GM18868 (cell line): Measurements from ENCODE around the gene SLC16A9.

Experiments
- ATAC-seq: cut with Tn5 transposase; IDR thresholded peaks from one replicate; pipeline ENCODE4 v1.9.1; 2021; ENCODE audit warnings: mild to moderate bottlenecking, moderate library complexity; ENCODE audit not compliant: unreplicated experiment

Gene SLC16A9

DNA sequence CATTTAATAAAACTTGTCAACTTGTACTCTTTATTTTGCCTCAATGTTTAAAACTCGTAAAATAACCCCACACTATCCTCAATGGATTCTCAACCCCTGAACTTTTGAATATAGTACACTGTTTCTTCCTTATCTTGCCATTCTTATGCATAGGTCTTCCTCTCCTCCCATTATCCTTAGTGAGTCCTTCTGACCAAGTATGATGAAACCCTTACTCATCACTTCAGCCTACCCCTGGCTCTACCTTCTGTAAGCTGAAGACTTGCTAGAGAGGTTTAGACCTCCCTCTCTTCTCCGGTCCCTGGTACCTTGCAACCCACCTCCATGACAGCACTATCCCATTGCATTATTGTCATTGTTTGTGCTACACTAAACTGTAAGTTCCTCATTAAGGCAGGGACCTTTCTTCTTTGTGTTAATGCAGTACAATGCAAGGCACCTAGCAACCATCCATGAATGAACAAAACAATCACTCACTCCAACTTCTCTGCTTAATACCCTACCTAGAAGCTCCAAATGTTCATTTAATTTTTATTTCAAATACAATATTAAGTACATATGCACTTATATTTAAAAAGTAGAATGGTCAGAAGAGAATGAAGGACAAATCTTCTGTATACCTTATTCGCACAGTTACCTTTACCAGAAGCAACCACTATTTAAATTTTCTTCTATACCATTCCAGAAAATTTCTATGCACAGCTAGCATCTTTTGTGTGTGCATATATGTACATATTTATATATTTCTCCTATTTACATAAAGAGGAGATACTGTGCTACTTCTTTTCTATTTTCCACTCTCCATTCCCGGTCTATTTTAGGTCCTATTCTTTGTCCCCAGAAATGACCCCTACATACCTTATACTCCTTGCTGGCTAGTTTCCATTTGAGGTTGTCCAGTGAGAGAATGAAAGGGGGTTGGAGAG, 77.5 kb downstream of the SLC16A9 start:
- no peak for ATAC-seq

DNA sequence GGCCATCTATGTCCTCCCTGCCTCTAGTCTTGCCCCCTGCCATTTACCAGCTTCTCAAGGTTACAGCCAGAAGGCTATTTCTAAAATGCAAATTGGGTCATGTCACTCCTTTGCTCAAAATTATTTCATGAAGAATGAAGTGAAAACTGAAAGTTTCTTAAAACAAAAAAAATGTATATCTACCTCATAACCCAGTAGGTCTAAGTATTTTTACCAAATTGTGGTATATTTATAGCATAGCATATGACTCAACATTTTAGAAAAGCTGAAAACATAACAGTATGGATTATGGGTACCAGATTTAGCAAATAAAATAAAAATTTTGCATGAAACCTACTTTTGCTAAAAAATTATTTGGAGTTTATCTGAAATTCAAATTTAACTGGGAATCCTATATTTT, 78.4 kb downstream of the SLC16A9 start:
- peak; percentile 61 for ATAC-seq

DNA sequence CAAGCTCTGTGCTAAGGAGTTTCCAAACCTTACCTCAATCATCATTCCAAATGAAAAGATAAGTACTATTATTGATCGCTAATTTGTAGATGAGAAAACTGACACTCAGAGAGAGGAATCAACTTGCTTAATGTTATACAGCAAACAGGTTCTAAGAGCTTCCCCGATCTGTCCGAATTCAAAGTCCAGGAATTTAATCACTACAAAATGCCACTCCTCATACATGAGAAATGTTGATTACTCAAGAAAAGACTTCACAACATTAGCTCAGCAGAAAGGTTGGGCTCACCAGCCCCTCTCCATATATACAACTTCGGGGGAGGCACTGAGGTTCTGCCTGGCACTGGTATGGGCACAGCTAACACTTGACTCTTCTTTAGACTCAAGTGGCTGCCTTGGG, 80.7 kb downstream of the SLC16A9 start:
- ATAC-seq, result no peak

DNA sequence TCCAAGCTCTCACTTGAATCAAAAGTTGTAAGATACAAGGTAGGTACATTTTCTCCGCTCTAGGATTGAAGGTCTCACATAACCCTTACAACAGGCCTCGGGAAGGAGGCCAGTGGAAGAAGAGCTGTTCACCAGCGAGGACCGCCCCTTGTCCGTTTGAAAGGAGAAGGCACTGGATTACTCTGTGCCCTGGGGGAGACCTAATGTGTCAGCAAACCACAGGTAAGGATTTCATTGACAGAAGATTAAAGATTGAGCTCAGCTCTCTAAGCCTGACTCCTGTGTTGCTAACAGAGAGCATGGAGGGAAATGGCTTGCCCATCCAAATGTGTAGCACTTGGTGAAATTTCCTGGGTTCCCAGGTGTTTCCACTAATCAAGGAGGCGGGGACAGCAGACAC, 81.2 kb downstream of the SLC16A9 start:
- ATAC-seq, result no peak

DNA sequence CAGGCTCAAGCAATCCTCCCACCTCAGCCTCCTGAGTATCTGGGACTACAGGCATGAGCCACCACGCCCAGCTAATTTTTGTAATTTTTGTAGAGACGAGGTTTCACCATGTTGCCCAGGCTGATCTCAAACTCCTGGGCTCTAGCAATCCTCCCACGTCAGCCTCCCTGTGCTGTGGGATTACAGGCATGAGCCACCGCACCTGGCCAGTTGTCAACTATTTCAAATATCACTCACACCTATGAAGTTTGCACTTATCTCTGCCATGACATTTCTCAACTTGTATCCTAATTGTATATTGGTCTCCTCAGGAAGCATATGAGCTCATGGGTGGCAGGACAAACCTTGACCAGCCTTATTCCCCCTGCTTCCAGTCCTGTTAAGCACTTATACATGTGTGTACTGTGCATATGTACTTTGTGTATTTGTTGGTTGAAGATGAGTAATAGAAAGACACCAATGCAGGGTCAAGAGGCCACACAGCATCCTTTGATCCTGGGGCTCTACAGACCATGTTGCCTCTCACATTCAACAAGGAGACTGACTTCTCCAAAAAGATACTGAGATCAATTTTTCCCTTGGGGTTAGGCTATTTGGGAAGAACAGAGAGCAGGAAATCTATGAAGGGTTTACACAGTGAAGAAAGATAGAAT, 82.2 kb downstream of the SLC16A9 start:
- ATAC-seq, result no peak

DNA sequence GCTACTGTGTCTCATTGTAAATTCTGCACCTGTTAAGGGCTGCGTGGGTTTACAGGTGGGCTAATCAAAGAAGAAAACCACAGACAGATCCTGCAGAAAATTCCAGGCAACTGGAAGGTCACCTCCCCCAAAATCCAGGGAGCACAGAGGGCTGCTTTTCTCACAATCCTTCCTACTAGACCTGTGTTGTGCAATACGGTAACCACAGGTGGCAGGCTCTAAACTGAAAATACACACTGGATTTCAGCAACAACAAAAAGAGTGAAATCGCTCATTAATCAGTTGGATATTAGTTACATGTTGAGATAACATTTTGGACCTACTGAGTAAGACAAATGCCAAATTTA, 83.2 kb downstream of the SLC16A9 start:
- ATAC-seq, result no peak

DNA sequence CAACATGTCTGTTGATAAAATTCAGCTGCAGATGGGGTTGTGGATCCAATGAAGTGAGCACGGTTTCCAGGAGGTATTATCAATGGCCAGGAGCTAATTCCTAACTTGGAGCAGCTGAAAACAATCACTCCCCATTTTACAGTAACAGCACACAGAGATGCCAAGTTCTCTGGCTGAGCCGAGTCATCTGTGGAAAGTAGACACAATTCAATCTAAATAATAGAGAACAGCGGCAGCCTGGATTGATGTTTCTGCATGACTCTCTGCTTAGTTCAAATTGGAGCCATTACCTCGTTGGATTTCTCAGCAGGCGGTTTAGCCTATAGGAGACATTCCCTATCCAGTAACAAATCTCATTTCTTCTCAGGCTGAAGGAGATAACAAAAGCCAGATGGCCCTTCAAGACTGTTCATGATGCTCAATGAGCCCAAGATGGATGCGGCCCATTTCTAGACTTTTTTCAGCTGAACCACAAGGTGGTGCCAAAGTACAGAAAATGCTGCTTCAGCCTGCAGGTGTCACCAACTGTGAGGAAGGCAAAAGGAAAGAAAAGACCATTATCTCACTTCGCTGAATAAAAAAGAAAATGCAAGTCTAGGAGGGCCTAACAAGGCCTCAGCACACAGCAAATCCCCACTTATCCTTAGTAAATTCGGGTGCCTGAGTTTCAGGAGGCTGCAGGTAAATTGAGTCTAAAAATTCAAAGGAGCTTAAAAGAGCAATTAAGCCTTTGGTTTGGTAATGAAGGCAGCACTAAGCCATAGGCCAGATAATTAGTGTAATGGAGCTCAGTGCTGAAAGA, 83.7 kb downstream of the SLC16A9 start:
- ATAC-seq, result peak; percentile 89

DNA sequence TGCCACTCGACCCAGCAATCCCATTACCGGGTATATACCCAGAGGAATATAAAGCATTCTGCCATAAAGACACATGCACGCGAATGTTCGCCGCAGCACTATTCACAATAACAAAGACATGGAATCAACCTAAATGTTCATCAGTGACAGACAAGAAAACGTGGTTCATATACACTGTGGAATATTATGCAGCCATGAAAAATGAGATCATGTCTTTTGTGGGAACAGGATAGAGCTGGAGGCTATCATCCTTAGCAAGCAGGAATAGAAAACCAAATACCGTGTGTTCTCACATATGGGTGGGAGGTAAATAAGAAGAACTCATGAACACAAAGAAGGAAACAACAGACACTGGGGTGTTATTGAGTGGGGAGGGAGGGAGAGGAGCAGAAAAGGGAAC, 84.7 kb downstream of the SLC16A9 start:
- ATAC-seq, result no peak

DNA sequence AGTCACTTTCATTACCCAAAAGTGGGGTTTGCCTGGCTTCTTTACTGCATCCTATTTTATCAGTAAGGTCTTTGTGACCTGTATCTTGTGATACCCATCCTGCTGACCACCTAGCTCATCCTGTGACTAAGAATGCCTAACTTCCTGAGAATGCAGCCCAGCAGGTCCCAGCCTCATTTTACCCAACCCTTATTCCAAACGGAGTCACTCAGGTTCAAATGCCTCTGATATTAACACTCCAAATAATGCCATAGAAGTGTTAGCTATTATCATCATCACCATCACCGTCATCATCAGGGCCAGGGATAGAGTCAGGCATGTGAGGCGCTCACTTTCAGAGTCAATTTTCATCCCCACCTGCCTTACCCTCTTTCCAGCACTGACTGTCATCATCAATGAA, 85.5 kb downstream of the SLC16A9 start:
- ATAC-seq, result no peak

DNA sequence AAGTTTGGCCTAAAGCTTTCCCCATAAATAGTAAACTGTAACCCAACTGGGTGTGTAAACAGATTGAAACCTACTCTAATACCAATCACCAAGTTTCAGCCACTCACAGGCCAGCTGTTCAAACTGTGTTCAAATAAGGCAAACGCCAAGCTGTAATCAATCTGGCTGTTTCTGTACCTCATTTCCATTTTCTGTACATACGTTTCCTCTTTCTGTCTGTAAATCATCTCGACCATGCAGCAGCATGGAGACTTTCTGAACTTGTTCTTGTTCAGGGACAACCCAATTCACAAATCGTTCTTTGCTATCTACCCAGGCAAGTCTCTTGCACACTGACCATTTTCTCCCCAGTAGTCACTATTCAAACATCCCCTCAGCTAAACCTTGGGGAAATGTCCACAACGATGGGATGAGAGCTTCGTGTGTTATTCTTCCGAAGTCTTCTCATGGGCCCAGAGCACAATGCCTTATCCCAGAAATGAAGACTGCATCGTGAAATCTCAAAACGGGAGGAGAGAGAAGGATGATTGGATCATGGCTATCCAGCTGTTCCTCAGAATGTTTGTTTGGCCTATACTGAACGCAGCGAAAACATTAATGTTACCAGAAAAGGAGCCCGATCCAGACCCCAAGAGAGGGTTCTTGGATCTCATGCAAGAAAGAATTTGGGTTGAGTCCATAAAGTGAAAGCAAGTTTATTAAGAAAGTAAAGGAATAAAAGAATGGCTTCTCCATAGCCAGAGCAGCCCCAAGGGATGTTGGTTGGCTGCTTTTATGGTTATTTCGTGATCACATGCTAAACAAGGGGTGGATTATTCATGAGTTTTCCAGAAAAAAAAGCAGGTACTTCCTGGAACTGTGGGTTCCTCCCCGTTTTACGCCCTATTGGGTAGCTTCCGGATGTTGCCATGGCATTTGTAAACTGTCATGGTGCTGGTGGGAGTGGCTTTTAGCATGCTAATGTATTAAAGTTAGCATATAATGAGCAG, 86.2 kb downstream of the SLC16A9 start:
- no peak for ATAC-seq

DNA sequence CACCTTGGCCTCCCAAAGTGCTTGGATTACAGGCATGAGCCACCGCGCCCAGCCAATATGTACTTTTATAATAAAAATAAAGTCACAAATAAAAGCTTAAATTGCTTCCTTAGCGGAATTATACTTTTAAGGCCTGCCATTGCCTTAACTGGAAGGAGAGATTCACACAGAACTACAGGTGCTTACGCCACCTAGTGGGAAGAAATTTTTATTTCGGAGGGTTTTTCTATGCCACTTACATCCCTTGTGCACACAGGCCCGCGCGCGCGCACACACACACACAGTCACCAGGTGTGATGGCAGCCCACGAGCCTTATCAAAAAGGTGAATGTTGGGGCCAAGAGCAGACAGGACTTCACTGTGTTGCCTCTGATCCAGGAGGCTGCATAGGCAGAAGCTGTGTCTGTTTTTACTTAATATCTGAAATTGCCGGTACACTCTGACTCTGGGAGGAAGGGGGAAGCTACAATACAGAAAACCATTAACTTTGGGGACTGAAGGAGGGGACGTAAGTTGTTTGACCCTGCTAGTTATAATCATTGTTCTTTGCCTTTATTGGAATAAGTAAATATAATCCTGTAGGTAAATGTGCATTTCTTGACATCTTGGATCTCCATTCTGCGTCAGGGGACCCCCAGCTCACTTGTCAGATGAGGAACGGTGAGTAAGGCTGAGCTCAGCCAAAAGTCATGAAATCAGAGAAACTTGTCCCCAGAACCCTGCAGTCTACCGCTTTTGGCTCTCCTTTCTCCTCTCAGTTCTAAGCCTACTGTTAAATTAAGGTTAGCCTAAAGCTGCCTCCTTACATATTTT, 87.1 kb downstream of the SLC16A9 start:
- ATAC-seq, result peak; percentile 43

DNA sequence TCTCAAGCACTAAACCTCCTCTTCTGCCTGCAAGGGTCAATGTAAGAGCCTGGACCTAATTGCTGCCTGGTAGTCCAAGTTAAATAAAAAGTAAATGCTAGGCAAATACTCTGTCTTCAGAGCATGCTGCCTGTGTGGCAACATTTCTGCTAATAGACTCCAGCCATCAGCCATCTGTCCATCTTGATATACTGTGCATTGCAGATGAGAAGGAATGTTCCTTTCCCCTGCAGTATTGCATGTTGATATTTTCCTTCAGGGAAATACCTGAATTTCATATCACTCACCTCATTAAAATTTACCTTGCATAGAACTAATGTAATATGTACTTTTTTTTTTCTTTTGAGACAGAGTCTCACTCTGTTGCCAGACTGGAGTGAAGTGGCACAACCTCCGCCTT, 87.9 kb downstream of the SLC16A9 start:
- no peak for ATAC-seq

DNA sequence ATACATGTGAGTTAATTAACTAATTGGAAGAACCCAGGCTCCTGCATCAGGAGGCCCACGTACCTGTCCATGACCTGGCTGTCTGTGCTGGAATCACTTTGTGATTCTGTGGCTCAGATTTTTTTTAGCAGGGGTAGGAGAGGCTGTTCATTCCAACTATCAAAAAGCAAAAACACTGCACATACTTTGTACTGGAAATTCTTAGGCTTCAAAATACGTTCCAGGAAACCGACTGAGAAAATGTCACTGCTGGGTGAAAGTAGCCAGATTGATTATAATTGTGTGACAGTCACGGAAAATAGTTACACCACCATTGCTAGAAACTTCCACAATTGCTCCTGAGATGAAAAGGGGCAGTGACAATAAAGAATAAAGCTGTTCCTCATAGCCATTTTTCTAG, 91.0 kb downstream of the SLC16A9 start:
- no peak for ATAC-seq

DNA sequence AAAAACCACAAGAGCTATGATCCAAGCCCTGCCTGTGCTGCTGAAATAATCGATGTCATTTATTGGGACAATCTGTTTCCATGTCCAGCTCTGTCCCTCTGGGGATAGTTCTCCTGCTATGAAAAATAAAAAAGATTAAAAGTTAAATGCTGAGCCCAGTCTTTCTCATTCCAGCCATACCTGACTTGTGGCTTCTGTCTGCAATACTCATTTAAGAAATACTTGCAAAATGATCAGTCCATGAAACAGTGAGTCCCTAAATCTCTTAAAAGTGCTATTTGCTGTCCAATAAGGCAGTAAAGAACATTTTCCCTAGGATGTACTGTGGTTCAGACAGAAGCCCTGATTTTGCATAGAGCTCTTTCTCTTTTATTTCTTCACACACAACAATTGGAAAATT, 91.7 kb downstream of the SLC16A9 start:
- no peak for ATAC-seq

DNA sequence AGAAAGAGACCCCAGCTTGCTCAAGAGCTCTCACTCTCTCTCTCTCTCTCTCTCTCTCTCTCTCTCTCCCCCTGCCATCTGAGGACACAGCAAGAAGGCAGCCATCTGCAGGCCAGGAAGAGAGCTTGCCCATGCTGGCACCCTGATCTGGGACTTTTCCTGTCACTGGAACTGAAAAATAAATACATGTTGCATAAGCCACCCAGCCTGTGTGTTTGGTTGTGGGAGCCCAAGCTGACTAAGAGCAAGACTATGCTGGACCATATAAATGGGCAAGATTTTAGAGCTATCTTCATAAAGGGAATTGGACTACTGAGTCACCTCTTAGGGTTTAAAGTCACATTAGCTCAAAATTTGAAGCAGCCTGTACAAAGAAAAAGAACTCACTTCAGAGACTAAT, 98.6 kb downstream of the SLC16A9 start:
- peak; percentile 60 for ATAC-seq

DNA sequence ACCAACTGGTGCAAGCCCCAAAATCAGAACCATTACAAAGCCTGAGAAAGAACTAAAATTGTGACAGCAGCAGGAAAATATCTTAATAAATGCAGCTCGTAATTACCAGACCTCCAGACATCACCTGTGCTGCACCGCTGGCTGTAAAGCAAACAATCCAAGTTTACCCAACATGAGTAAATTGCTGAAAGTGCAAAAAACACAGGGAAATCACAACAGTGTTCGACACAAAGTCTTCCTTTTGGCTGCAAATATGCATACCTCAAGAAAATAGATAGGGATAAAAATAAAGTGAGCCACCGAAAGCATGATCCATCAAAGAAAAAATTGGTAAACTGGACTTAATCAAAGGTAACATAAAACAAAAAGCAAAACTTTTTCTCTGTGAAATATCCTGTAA, 101.7 kb downstream of the SLC16A9 start:
- no peak for ATAC-seq

DNA sequence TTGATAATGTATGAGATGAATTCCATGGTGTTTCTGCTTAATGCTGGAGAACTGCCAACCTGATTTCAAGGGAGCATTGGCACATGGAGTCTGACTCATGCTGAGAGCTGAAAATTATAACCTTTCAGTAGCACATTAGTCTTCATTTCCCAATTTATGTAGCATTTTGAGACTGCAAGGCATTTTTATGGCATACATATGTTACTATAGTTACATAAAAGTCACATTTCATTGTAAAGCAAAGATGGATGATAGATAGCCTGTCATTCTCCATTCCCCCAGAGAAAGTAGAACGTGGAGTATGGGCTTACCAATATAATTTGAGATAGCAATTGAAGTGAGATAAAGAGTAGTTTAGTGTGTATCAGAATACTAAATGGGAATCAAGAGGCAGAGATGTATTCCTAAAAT, 103.1 kb downstream of the SLC16A9 start:
- no peak for ATAC-seq

DNA sequence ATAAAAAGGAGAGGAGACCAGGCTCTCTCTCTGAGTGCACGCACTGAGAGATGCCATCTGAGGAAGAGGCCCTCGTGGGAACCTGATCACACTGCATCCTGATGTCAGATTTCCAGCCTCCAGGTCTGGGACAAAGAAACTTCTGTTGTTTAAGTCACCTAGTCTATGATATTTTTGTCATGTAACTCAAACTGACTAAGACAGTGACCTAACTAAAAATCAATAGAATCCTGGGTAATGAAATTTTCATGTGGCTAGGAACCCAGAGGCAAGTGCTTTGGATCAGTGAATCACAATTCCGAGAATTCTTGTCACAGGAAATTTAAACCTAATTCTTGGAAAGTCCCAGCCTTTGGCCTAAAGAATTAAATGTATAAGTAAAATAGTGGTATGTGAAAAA, 107.7 kb downstream of the SLC16A9 start:
- no peak for ATAC-seq
